ENCODE measurements around the gene KRTAP12-3.
"Not testable (repeated sequence)": the region's sequence is repeated elsewhere in the genome, so short reads cannot be mapped to it uniquely, and the experiment has no call there.

The KRTAP12-3 gene

GRCh38 chr21:44686000-44686781 lies 28.5 kb downstream of the KRTAP12-3 start:
- DNase-seq, result no peak

- DNase-seq, result no peak
These were observed 29.3 kb downstream of the KRTAP12-3 start for GRCh38 chr21:44686843-44687561.

GRCh38 chr21:44687671-44688070 lies 29.9 kb downstream of the KRTAP12-3 start:
- no peak for DNase-seq

- not testable (repeated sequence) for DNase-seq
These were observed 32.0 kb downstream of the KRTAP12-3 start for GRCh38 chr21:44689740-44690139.

- no peak for DNase-seq
These were observed 34.0 kb downstream of the KRTAP12-3 start for GRCh38 chr21:44691686-44692085.

- no peak for DNase-seq
These were observed 35.2 kb downstream of the KRTAP12-3 start for GRCh38 chr21:44692798-44693512.

GRCh38 chr21:44694776-44695175 lies 37.0 kb downstream of the KRTAP12-3 start:
- DNase-seq, result no peak

GRCh38 chr21:44695184-44695583 lies 37.5 kb downstream of the KRTAP12-3 start:
- no peak for DNase-seq

GRCh38 chr21:44695641-44696040 lies 37.9 kb downstream of the KRTAP12-3 start:
- no peak for DNase-seq

GRCh38 chr21:44696572-44696971 lies 38.8 kb downstream of the KRTAP12-3 start:
- no peak for DNase-seq

GRCh38 chr21:44697172-44697810 lies 39.6 kb downstream of the KRTAP12-3 start, which contains the start of gene KRTAP10-12:
Gene KRTAP10-12 (plus strand): TSS chr21:44697172. CDS start chr21:44697202, 30 bp downstream.
- not testable (repeated sequence) for DNase-seq

GRCh38 chr21:44697811-44698734 lies 40.3 kb downstream of the KRTAP12-3 start:
- DNase-seq, result no peak

- no peak for DNase-seq
These were observed 41.8 kb downstream of the KRTAP12-3 start for GRCh38 chr21:44699502-44700001.

- no peak for DNase-seq
These were observed 42.6 kb downstream of the KRTAP12-3 start for GRCh38 chr21:44700101-44701022.

- DNase-seq, result no peak
These were observed 43.3 kb downstream of the KRTAP12-3 start for GRCh38 chr21:44701023-44701400.

- DNase-seq, result no peak
These were observed 43.8 kb downstream of the KRTAP12-3 start for GRCh38 chr21:44701541-44701940.

GRCh38 chr21:44702111-44702972 lies 44.6 kb downstream of the KRTAP12-3 start:
- DNase-seq, result no peak

GRCh38 chr21:44702973-44703730 lies 45.4 kb downstream of the KRTAP12-3 start:
- DNase-seq, result no peak

All from activated gamma-delta T cell (primary cell).